LNCAP (cell line): Measurements from ENCODE around the gene SLC27A5.

Experiments
- TF ChIP-seq, protein P1 (sequence below): fragments of 450-650 bp; IDR thresholded peaks from 2 replicates; pipeline ENCODE4 v1.5.1; 2017; ENCODE audit warnings: mild to moderate bottlenecking

SLC27A5 gene

DNA sequence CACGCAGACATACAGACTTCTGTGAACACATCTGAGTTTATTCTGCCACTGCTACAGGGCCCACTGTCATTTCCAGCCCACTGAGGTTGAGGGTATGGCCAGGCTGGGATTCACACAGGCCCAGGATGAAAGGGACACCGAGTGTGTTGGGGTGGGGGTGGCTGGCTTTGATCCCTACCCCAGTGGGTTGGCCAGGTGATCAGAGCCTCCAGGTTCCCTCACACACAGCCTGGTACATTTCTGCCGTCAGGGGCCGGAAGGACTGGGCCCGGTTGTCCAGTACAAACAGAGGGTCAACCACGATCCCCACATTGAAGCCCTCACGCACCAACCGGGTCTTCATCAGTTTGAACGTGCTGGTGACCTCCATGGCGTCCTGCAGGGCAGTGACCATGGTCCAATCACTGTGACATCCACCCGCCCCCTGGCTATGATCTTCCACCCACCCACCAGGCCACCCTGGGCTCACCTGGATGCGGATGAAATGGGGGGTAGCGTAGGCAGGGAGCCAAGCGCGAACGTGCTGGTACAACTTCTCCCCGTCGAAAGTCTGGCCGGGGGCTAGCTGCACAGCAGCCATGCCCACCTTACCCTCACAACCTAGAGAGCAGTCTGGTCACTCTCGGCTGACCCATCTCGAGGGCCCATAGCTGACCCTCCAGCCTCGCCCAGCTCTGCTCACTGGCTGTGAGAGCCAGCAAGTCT lies 13.3 kb downstream of the SLC27A5 start:
- TF ChIP-seq, protein P1, sequence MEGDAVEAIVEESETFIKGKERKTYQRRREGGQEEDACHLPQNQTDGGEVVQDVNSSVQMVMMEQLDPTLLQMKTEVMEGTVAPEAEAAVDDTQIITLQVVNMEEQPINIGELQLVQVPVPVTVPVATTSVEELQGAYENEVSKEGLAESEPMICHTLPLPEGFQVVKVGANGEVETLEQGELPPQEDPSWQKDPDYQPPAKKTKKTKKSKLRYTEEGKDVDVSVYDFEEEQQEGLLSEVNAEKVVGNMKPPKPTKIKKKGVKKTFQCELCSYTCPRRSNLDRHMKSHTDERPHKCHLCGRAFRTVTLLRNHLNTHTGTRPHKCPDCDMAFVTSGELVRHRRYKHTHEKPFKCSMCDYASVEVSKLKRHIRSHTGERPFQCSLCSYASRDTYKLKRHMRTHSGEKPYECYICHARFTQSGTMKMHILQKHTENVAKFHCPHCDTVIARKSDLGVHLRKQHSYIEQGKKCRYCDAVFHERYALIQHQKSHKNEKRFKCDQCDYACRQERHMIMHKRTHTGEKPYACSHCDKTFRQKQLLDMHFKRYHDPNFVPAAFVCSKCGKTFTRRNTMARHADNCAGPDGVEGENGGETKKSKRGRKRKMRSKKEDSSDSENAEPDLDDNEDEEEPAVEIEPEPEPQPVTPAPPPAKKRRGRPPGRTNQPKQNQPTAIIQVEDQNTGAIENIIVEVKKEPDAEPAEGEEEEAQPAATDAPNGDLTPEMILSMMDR, result no peak

DNA sequence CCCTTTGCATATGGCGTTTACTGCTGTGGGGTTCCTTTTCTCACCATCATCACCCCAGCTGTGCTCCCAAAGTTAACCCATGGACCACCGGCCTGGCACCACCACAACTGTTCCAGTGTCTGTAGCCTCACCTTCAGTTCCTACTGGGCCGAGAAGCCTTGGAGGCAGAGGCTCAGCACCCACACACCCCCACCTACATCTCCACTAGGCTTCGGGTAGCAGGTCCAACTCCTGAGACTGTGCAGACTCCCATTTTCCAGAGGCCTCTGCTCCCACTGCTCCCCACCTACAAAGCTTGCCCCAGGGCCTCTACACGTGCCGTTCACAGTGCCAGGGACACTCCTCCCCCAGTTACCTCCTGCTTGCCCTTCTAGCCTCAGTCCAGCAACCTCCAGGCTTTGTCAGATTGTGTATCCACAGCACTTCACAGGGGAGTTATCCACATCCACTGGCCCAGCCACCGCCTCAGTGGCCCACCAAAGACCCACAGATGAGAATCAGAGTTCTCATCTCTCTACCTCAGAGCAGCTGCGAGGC lies 14.1 kb downstream of the SLC27A5 start:
- TF ChIP-seq, protein P1, result no peak

DNA sequence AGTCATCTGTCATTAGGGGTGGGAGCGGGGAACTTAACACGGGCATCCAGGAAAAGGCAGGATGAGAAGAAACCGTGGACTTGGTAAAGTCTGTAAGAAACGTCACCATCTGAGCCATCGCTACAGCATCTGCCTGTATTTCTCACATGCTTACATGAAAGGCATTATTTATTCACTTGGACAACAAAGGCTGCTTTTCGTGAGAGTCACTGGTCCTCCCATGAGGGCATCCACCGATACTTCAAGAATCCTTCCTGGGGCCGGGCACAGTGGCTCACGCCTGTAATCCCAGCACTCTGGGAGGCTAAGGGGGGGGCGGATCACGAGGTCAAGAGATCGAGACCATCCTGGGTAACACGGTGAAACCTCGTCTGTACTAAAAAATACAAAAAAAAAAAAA lies 19.5 kb downstream of the SLC27A5 start:
- TF ChIP-seq, protein P1, result no peak

DNA sequence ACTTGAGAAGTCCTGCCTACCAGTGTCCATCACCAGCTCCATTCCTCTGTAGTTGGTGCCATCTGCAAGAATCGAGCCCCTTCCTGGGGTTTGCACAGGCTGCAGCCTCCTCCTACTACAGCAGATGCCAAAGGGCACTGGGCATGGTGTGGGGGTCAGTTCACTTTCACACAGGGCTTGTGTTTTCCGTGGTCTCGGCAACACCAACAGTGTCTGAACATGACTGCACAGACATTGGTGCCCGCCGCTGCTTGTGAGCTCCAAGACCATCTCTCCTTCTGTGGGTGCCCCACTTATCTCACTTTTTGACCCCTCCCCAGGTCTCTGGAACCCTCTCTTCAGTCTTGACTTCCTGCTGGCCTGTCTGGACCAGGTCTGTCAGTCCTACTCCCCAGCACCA lies 20.4 kb downstream of the SLC27A5 start:
- TF ChIP-seq, protein P1, result no peak

DNA sequence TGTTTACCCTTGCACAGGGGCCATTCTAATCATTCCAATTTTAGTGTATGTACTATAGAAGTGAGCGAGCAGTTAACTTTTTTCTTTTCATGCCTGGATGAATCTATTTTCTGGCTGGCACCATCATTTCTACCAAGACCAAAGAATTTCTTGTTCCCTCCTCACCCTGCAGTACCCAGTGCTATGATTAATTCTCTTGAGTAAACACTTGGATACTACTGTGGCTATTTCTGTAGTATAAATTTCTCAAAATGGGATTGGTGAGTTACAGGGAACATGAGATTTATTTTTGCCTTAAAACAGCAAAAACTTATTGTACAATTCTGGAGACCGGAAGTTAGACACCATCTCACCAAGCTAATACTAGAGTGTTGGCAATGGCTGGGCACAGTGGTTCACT lies 28.0 kb downstream of the SLC27A5 start:
- TF ChIP-seq, protein P1, result no peak

DNA sequence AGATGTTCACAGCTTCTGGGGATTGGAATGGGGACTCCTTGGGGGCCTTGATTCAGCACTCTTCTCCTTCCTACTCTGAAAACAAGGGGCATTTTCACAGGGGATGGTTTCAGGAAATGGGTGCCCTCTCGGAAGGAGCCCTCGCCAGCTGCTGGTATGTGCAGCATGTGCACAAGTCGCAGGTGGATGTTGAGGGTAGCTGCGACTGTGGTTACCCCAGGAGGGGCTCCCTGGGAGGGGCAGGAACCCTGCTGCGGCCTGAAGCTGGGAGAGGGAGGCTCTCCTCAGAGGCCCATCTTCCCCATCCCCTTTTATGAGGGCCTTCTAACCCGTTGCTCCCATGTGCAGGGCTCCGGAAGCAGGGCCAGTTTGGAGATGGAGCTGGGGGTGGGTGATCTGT lies 29.4 kb downstream of the SLC27A5 start:
- TF ChIP-seq, protein P1, result no peak

DNA sequence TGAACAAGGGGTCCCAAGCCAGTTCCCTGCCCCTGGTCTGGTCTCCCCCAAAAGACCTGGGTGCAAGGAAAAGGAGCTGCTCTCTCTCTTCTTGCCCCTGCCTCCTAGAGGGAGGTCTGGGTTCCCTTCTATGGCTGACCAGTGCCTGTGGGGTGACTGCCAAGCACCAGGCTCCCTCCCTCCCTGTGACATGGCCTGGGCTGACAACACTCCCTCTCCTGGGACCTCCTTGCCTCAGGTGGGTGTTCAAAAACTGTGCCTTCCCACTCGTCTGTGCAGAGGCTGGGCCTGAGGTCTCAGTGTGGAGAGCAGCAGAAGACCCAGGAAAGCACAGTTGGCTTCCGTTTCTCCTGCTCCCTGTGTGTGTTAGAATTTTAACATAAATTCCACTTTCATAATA lies 31.0 kb downstream of the SLC27A5 start:
- TF ChIP-seq, protein P1, result no peak

DNA sequence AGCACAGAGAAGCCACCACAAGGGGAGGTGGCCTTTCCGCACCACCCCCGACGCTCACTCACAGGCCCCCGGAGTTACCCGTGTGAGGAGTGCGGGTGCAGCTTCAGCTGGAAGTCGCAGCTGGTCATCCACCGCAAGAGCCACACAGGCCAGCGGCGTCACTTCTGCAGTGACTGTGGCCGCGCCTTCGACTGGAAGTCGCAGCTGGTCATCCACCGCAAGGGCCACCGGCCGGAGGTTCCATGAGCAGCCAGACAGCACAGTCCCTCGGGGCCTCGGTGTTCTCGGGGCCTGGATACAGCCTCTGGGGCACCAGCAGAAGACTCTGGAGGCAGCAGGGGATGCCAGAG lies 31.3 kb downstream of the SLC27A5 start:
- TF ChIP-seq, protein P1, result no peak
